IMR-90 (cell line): ENCODE results near the gene SRRM3. TPM values are rescaled to one million over a fixed set of nuclear protein-coding genes. Genes with fewer than 3 reads are reported as not detected.

Experiments used
- ATAC-seq: fragments of 200-7000 bp; cut with Tn5 transposase; 2 replicates; pipeline ENCODE4 v1.9.1; 2020; ENCODE audit warnings: low read depth, mild to moderate bottlenecking, moderate library complexity
- BruUV-seq: library from RNA; stranded (reverse); fragments of 400-500 nt; replicated peaks from 2 replicates; lab custom pipeline; 2021; lab: Mats Ljungman, UMichigan
- CTCF ChIA-PET: fragments of 300-600 bp; formaldehyde crosslinking; extraction: SDS; loops from one replicate; lab custom pipeline; 2021; ENCODE audit warnings: antibody characterized with exemption; lab: Yijun Ruan, JAX
- POLR2A ChIA-PET: fragments of 300-600 bp; sonication (Branson Sonifier 250); formaldehyde crosslinking; loops from one replicate; lab custom pipeline; 2022; ENCODE audit warnings: antibody characterized with exemption; ENCODE audit not compliant: unreplicated experiment; lab: Charles Lee
- DNase-seq: peaks from one replicate; pipeline ENCODE4 v3.0.0; 2013
- H2AFZ ChIP-seq: replicated peaks from 2 replicates; pipeline ENCODE3; 2013; ENCODE audit warnings: low read length, mild to moderate bottlenecking; ENCODE audit not compliant: poor library complexity
- H2AK5ac ChIP-seq: 2 replicates; pipeline ENCODE4 v1.6.1; 2013; ENCODE audit warnings: low read depth, low read length, inconsistent platforms
- H2AK9ac ChIP-seq: replicated peaks from 2 replicates; pipeline ENCODE3; 2013; ENCODE audit warnings: mild to moderate bottlenecking, low read depth, low read length, moderate library complexity; ENCODE audit not compliant: poor library complexity
- H2BK120ac ChIP-seq: 2 replicates; pipeline ENCODE4 v1.6.1; 2013; ENCODE audit warnings: low read depth, low read length, inconsistent platforms
- H2BK15ac ChIP-seq: 3 replicates; pipeline ENCODE4 v1.6.1; 2013; ENCODE audit warnings: low read depth, low read length, inconsistent platforms
- H2BK20ac ChIP-seq: 2 replicates; pipeline ENCODE4 v1.6.1; 2013; ENCODE audit warnings: low read depth, mild to moderate bottlenecking, inconsistent platforms, low read length, moderate library complexity
- H2BK5ac ChIP-seq: 2 replicates; pipeline ENCODE4 v1.6.1; 2013; ENCODE audit warnings: mild to moderate bottlenecking, low read depth, low read length, inconsistent platforms; ENCODE audit not compliant: poor library complexity, severe bottlenecking
- H3K14ac ChIP-seq: replicated peaks from 2 replicates; pipeline ENCODE4 v1.6.1; 2013; ENCODE audit warnings: low read depth, low read length, inconsistent platforms
- H3K18ac ChIP-seq: 2 replicates; pipeline ENCODE4 v1.6.1; 2013; ENCODE audit warnings: low read depth, low read length, control low read depth
- H3K23ac ChIP-seq: 2 replicates; pipeline ENCODE4 v1.6.1; 2013; ENCODE audit warnings: low read depth, low read length, inconsistent platforms
- H3K27ac ChIP-seq: 2 replicates; pipeline ENCODE4 v1.5.1; 2013; ENCODE audit warnings: mild to moderate bottlenecking, control low read depth, low read length; ENCODE audit not compliant: insufficient read depth
- H3K27me3 ChIP-seq: 2 replicates; pipeline ENCODE4 v1.6.1; 2013; ENCODE audit warnings: low read length; ENCODE audit not compliant: control insufficient read depth, insufficient read depth
- H3K36me3 ChIP-seq: 2 replicates; pipeline ENCODE4 v1.6.1; 2013; ENCODE audit warnings: low read length, mixed read lengths; ENCODE audit not compliant: control insufficient read depth, insufficient read depth
- H3K4ac ChIP-seq: 2 replicates; pipeline ENCODE4 v1.6.1; 2013; ENCODE audit warnings: low read depth, low read length, inconsistent platforms
- H3K4me1 ChIP-seq: 2 replicates; pipeline ENCODE4 v1.6.1; 2013; ENCODE audit warnings: low read length, mixed read lengths; ENCODE audit not compliant: control insufficient read depth, insufficient read depth
- H3K4me2 ChIP-seq: 2 replicates; pipeline ENCODE4 v1.6.1; 2013; ENCODE audit warnings: low read depth, mild to moderate bottlenecking, control low read depth, low read length, moderate library complexity
- H3K4me3 ChIP-seq: 2 replicates; pipeline ENCODE4 v1.5.1; 2013; ENCODE audit warnings: low read depth, mild to moderate bottlenecking, control low read depth, low read length, moderate library complexity; ENCODE audit not compliant: insufficient read depth
- H3K56ac ChIP-seq: 2 replicates; pipeline ENCODE4 v1.6.1; 2013; ENCODE audit warnings: low read length, inconsistent platforms; ENCODE audit not compliant: insufficient read depth; ENCODE audit errors: extremely low read depth
- H3K79me1 ChIP-seq, 2 experiments: 2 replicates each; pipeline ENCODE4 v1.6.1; 2013; ENCODE audit warnings: low read length in 2 of 2, inconsistent platforms in 1 of 2, low read depth in 1 of 2
- H3K9ac ChIP-seq: 2 replicates; pipeline ENCODE4 v1.6.1; 2013; ENCODE audit warnings: low read depth, low read length, control low read depth
- H3K9me1 ChIP-seq: 2 replicates; pipeline ENCODE4 v1.6.1; 2013; ENCODE audit warnings: low read length, inconsistent platforms; ENCODE audit not compliant: insufficient read depth
- H3K9me3 ChIP-seq: 2 replicates; pipeline ENCODE4 v1.6.1; 2013; ENCODE audit warnings: low read length; ENCODE audit not compliant: control insufficient read depth, insufficient read depth
- H4K20me1 ChIP-seq: 2 replicates; pipeline ENCODE4 v1.6.1; 2013; ENCODE audit warnings: low read length, inconsistent platforms; ENCODE audit not compliant: insufficient read depth
- H4K5ac ChIP-seq: 2 replicates; pipeline ENCODE4 v1.6.1; 2013; ENCODE audit warnings: mild to moderate bottlenecking, low read depth, low read length, control low read depth
- H4K8ac ChIP-seq, 2 experiments: 2 replicates each; pipeline ENCODE4 v1.6.1; 2013; ENCODE audit warnings: low read depth in 2 of 2, low read length in 2 of 2, control low read depth in 1 of 2, inconsistent platforms in 1 of 2
- H4K91ac ChIP-seq: 2 replicates; pipeline ENCODE4 v1.6.1; 2013; ENCODE audit warnings: low read depth, low read length, inconsistent platforms; ENCODE audit not compliant: insufficient read depth
- MAFK ChIP-seq: IDR thresholded peaks from 2 replicates; pipeline ENCODE4 v1.6.1; 2012; ENCODE audit warnings: low read depth, low read length, improper control_type of control experiment
- MAZ ChIP-seq: IDR thresholded peaks from 2 replicates; pipeline ENCODE4 v1.6.1; 2012; ENCODE audit warnings: low read depth, mild to moderate bottlenecking, low read length, improper control_type of control experiment, moderate library complexity, borderline replicate concordance
- MXI1 ChIP-seq: IDR thresholded peaks from 2 replicates; pipeline ENCODE4 v1.6.1; 2012; ENCODE audit warnings: low read depth, mild to moderate bottlenecking, low read length, moderate library complexity, borderline replicate concordance
- RAD21 ChIP-seq: IDR thresholded peaks from 2 replicates; pipeline ENCODE4 v1.6.1; 2012; ENCODE audit warnings: low read length, improper control_type of control experiment
- RFX5 ChIP-seq: IDR thresholded peaks from 2 replicates; pipeline ENCODE4 v1.8.0; 2012; ENCODE audit warnings: low read depth, mild to moderate bottlenecking, low read length, moderate library complexity
- WGBS, 2 experiments: methylation state at CpG; one replicate each; pipeline versions ENCODE4 v1.1.5 to v1.1.7; 2013; ENCODE audit warnings: missing lambda C conversion rate in 2 of 2; ENCODE audit not compliant: insufficient read length in 1 of 2; ENCODE audit errors: extremely low coverage in 2 of 2; 5-methylcytosine and 5-hydroxymethylcytosine counted together
- dilution Hi-C: fragments of 300-500 bp; cut with HindIII; formaldehyde crosslinking; loops from one replicate; pipeline ENCODE4 v1.14.3; 2018; ENCODE audit warnings: low sequenced_read_pairs; ENCODE audit not compliant: unreplicated experiment
- in situ Hi-C: fragments of 300-500 bp; cut with MboI; formaldehyde crosslinking; loops from 3 replicates; pipeline ENCODE4 v1.14.3; 2019; ENCODE audit warnings: low sequenced_read_pairs, inconsistent platforms, mixed read lengths
- intact Hi-C: fragments of 100-400 bp; cut with micrococcal nuclease; formaldehyde crosslinking; loops from 2 replicates; pipeline ENCODE4 v1.10.0; 2022
- polyA plus RNA-seq, 3 experiments: library from polyadenylated mRNA; depleted of rRNA; stranded (reverse); fragments of >200 nt; gene quantifications; 2 replicates each; pipeline ENCODE4 v1.2.3, GENCODE V29; 2012; ENCODE audit warnings: low replicate concordance in 1 of 3
- total RNA-seq: library from RNA; depleted of rRNA; stranded (reverse); fragments of >200 nt; gene quantifications from 2 replicates; pipeline ENCODE4 v1.2.3, GENCODE V29; 2012

Gene SRRM3
- total and polyA plus RNA-seq, 2 of the 4 experiments (the other 2 are of a cell fraction), result 0.18 to 2.5 TPM

DNA sequence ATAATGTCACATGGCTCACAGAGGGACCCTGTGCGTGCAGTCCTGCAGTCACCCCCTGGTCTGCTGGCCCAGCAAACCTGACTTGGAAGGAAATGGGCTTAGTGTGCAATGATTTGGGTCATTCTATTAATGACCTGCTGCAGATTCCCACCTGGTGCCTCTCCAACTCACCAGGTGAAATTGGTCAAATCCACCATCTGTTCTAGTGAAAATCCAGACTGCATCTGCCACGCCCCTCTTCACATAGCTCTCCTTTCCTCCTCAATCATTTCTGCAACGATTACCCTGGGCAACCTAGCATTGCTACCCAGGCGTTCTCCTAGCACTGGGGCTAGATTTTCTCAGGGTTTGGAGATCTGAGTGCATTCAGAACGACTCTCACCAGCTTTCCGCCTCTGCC, 29.4 kb downstream of the SRRM3 start:
- Histone ChIP-seq H4K8ac (no peak overlapping the region), H3K9me1 (no peaks in the 10 kb centered on the region), H3K23ac (no peak overlapping the region), H3K14ac (no peak overlapping the region), H3K56ac (no peak overlapping the region), H4K20me1 (no peaks in the 10 kb centered on the region), H2BK15ac (no peak overlapping the region), H2BK20ac (no peak overlapping the region), H3K4me1 (no peaks in the 10 kb centered on the region), H2AK5ac (no peak overlapping the region), H3K9ac (no peak overlapping the region), H3K27ac (no peak overlapping the region), H3K4me2 (no peak overlapping the region), H3K9me3 (no peaks in the 10 kb centered on the region), H4K91ac (no peak overlapping the region), H4K5ac (no peak overlapping the region), H3K4me3 (no peak overlapping the region), H3K79me1 (no peaks in the 10 kb centered on the region), H3K18ac (no peak overlapping the region), H3K4ac (no peak overlapping the region), H2AFZ (no peak overlapping the region), H3K36me3 (no peaks in the 10 kb centered on the region), H2AK9ac (no peak overlapping the region), H3K27me3 (peaks cover 17% of the 10 kb centered on the region), H2BK120ac (no peak overlapping the region), H2BK5ac (no peak overlapping the region)
- intact Hi-C loops, result no loop called here
- WGBS, 2 experiments, result 56% methylated on average over 2 of the region's 6 CpGs; no CpG with 5 or more reads in 1 of the 2 experiments
- DNase-seq (no peak), ATAC-seq (no peak)
- CTCF ChIA-PET, result no interaction called here
- dilution Hi-C loops, result no loop called here
- POLR2A ChIA-PET, result no interaction called here
- TF ChIP-seq MAFK (no peak), MXI1 (no peak), RAD21 (no peak), MAZ (no peak), RFX5 (no peak)
- no TSS peak for BruUV-seq
- in situ Hi-C loops, result no loop called here
